Measurements from ENCODE around the gene ABHD13. TPM values are rescaled to one million over a fixed set of nuclear protein-coding genes. Genes with fewer than 3 reads are reported as not detected.

The ABHD13 gene
- total RNA-seq, 1 experiment from 2014 or later, result 4.1 TPM

DNA sequence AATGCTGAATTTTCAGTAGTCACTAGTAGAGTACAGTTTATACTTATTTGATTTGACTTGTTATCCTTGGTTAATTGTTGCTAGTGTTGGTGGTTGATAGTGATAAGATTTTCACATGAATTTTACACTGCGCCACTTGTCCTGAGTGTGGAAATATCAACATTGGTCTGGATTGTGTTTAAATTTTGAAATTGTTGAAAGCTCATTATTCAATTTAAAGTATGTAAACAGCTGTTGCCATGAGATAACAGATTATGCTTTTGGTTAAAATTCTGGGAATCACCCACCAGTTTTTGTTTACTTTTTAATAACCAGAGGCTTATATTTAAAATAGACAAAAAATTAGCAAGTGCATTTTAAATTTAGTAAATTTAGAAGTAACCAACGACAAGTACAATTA is 39.1 kb downstream of the ABHD13 start:
- Histone ChIP-seq H3K79me2 (ENCODE audit: insufficient read depth, low read length) (no peaks in the 10 kb centered on the region), H3K4me2 (ENCODE audit: low read length) (no peak overlapping the region), H3K27ac (ENCODE audit: low read depth, low read length) (no peak overlapping the region), H2AFZ (ENCODE audit: low read depth, low read length, poor library complexity, severe bottlenecking) (no peak overlapping the region), H3K4me3 (replicated peaks in 1 of 2; ENCODE audit: low read depth in 1 of 2, low read length in 2 of 2) (no peak overlapping the region), H3K27me3 (ENCODE audit: insufficient read depth, low read length) (no peaks in the 10 kb centered on the region), H3K9me2 (ENCODE audit: insufficient read depth) (no peaks in the 10 kb centered on the region), H3K9me3 (ENCODE audit: control insufficient read depth in 1 of 2, insufficient read depth in 1 of 2, low read depth in 1 of 2, low read length in 2 of 2) (no peaks in the 10 kb centered on the region), H4K20me1 (ENCODE audit: insufficient read depth) (no peaks in the 10 kb centered on the region), H3K4me1 (ENCODE audit: control insufficient read depth in 1 of 2, insufficient read depth in 2 of 2, low read length in 2 of 2) (no peaks in the 10 kb centered on the region), H3K9ac (ENCODE audit: low read length) (no peak overlapping the region), H3K36me3 (ENCODE audit: control insufficient read depth in 1 of 2, insufficient read depth in 2 of 2, low read length in 2 of 2) (no peaks in the 10 kb centered on the region)
- POLR2A ChIA-PET, result no interaction called here
- no TSS peak for BruUV-seq (replicated peaks)
- CTCF ChIA-PET, result no interaction called here
- no peak for DNase-seq (ENCODE audit: low read depth, low spot score)
- TF ChIP-seq CEBPB (IDR thresholded peaks at IDR 0.05; ENCODE audit: low read depth), result no peak
- no peak for TF ChIP-seq ZFX (IDR thresholded peaks at IDR 0.05)
- TF ChIP-seq JUND (IDR thresholded peaks at IDR 0.05), result no peak
- no peak for TF ChIP-seq ELF1 (IDR thresholded peaks at IDR 0.05; ENCODE audit: borderline replicate concordance, low read depth)
- no peak for TF ChIP-seq SIN3A (IDR thresholded peaks at IDR 0.05; ENCODE audit: low read depth)
- no peak for TF ChIP-seq EZH2phosphoT487 (IDR thresholded peaks at IDR 0.05; ENCODE audit: borderline replicate concordance)
- no peak for TF ChIP-seq YY1 (IDR thresholded peaks at IDR 0.05; ENCODE audit: extremely low read depth, insufficient replicate concordance, low read depth, low read length)
- TF ChIP-seq SRF (IDR thresholded peaks at IDR 0.05; ENCODE audit: low read depth), result no peak
- TF ChIP-seq, protein P1, sequence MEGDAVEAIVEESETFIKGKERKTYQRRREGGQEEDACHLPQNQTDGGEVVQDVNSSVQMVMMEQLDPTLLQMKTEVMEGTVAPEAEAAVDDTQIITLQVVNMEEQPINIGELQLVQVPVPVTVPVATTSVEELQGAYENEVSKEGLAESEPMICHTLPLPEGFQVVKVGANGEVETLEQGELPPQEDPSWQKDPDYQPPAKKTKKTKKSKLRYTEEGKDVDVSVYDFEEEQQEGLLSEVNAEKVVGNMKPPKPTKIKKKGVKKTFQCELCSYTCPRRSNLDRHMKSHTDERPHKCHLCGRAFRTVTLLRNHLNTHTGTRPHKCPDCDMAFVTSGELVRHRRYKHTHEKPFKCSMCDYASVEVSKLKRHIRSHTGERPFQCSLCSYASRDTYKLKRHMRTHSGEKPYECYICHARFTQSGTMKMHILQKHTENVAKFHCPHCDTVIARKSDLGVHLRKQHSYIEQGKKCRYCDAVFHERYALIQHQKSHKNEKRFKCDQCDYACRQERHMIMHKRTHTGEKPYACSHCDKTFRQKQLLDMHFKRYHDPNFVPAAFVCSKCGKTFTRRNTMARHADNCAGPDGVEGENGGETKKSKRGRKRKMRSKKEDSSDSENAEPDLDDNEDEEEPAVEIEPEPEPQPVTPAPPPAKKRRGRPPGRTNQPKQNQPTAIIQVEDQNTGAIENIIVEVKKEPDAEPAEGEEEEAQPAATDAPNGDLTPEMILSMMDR (IDR thresholded peaks at IDR 0.05 in 2 of 3, conservative IDR thresholded peaks at IDR 0.05 in 1 of 3; ENCODE audit: borderline replicate concordance in 1 of 3, insufficient read depth in 1 of 3, low read depth in 2 of 3, low read length in 2 of 3), result no peak
- no peak for TF ChIP-seq SP1 (IDR thresholded peaks at IDR 0.05; ENCODE audit: low read depth)
- TF ChIP-seq, protein P2, sequence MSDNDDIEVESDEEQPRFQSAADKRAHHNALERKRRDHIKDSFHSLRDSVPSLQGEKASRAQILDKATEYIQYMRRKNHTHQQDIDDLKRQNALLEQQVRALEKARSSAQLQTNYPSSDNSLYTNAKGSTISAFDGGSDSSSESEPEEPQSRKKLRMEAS (IDR thresholded peaks at IDR 0.05), result no peak
- no peak for TF ChIP-seq TCF7L2 (IDR thresholded peaks at IDR 0.05; ENCODE audit: borderline replicate concordance, extremely low read depth, insufficient read depth, insufficient read length)
- TF ChIP-seq EZH2 (IDR thresholded peaks at IDR 0.05), result no peak
- no peak for TF ChIP-seq POLR2A (IDR thresholded peaks at IDR 0.05; ENCODE audit: borderline replicate concordance, extremely low read depth, insufficient read depth, insufficient read length)
- RAD21 ChIA-PET (ENCODE audit: low non-redundant PET in 1 of 2, low total read pairs in 2 of 2, uncharacterized antibody in 2 of 2, unreplicated experiment in 2 of 2), result no interaction called here
- no peak for ATAC-seq
- intact Hi-C loops (cut with micrococcal nuclease), result no loop called here

All from HCT116 (cell line).